Activated naive CD8-positive, alpha-beta T cell treated with anti-CD3 and anti-CD28 coated beads for 36 hours (primary cell): ENCODE data around the gene ABCF1. TPM values are rescaled to one million over a fixed set of nuclear protein-coding genes. Genes with fewer than 3 reads are reported as not detected.
A peak's percentile ranks its signal among the peaks of the same experiment; 100 is the strongest.
"Not testable (repeated sequence)": the region's sequence is repeated elsewhere in the genome, so short reads cannot be mapped to it uniquely, and the experiment has no call there.

Experiments used
- DNase-seq: peaks from one replicate; pipeline ENCODE4 v3.0.0; 2021
- H3K27ac Mint-ChIP-seq: one replicate; pipeline ENCODE4 v1.8.0; 2022; ENCODE audit warnings: mild to moderate bottlenecking, moderate library complexity, mixed read lengths
- H3K27me3 Mint-ChIP-seq: one replicate; pipeline ENCODE4 v1.8.0; 2022; ENCODE audit warnings: mild to moderate bottlenecking, mixed read lengths
- H3K36me3 Mint-ChIP-seq: one replicate; pipeline ENCODE4 v1.8.0; 2021; ENCODE audit warnings: mild to moderate bottlenecking, mixed read lengths
- H3K4me1 Mint-ChIP-seq: one replicate; pipeline ENCODE4 v1.8.0; 2021; ENCODE audit warnings: mixed read lengths
- H3K4me3 Mint-ChIP-seq: one replicate; pipeline ENCODE4 v1.8.0; 2022; ENCODE audit warnings: mild to moderate bottlenecking, moderate library complexity, mixed read lengths
- H3K9me3 Mint-ChIP-seq: one replicate; pipeline ENCODE4 v1.8.0; 2022; ENCODE audit warnings: mixed read lengths
- total RNA-seq, 2 experiments: library from RNA; stranded (reverse); gene quantifications; one replicate each; pipeline ENCODE4 v1.2.3, GENCODE V29; 2021

ABCF1 gene
- 100 to 1,000 TPM; 122 TPM for total RNA-seq

DNA sequence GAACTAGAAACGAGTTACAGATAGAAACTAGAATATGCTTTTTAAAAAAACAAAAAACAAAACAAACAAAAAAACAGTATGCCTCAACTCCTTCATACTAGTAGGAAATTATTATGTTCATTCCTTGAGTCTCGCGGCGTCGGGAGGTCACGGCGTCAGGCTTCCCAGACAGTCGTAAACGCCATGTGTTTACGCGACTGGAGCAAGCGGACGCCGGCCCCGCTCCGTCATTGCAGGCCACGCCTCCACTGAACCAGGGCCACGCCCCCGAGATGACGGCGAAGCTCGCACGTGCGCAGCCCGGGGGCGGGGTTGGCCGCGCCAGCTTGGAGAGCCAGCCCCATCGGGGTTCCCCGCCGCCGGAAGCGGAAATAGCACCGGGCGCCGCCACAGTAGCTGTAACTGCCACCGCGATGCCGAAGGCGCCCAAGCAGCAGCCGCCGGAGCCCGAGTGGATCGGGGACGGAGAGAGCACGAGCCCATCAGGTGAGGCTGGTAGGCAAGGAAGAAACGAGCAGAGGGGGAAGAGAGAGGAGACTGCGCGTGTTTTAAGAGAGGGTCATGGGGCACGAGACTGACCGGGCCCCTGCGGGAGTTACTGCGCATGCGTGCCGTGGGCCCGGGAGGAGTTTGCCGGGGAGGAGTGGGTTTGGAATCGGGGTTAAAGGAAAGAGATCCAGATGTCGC is at the start of gene ABCF1:
TSS of gene ABCF1 (plus strand) at position 368 of the 687 bp plus-strand sequence. CDS start at position 414, 46 bp downstream.
- Mint-ChIP-seq H3K4me1 (peaks cover 59% of the 10 kb centered on the region), H3K4me3 (peak within 1 kb of the TSS; percentile 99), H3K9me3 (no peaks in the 10 kb centered on the region), H3K27ac (peak within 1 kb of the TSS; percentile 99), H3K27me3 (peaks cover 5% of the 10 kb centered on the region), H3K36me3 (peaks cover 21% of the 10 kb centered on the region)
- peak; percentile 100 for DNase-seq

DNA sequence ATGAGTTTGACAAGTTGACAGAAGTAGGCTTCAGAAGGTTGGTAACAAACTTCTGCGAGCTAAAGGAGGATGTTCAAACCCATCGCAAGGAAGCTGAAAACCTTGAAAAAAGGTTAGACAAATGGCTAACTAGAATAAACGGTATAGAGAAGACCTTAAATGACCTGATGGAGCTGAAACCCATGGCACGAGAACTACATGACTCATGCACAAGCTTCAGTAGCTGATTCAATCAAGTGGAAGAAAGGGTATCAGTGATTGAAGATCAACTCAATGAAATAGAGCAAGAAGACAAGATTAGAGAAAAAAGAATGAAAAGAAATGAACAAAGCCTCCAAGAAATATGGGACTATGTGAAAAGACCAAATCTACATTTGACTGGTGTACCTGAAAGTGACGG is 49.3 kb upstream of the ABCF1 start:
- Mint-ChIP-seq H3K27ac (peak overlapping the region; percentile 19), H3K36me3 (peaks cover 71% of the 10 kb centered on the region), H3K4me1 (peaks cover 34% of the 10 kb centered on the region), H3K9me3 (peaks cover 57% of the 10 kb centered on the region)
- not testable (repeated sequence) for H3K4me3 Mint-ChIP-seq, DNase-seq, H3K27me3 Mint-ChIP-seq

DNA sequence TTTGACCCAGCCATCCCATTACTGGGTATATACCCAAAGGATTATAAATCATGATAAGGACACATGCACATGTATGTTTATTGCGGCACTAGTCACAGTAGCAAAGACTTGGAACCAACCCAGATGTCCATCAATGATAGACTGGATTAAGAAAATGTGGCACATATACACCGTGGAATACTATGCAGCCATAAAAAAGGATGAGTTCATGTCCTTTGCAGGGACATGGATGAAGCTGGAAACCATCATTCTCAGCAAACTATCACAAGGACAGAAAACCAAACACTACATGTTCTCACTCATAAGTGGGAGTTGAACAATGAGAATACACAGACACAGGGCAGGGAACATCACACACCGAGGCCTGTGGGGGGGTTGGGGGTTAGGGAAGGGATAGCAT is 44.8 kb upstream of the ABCF1 start:
- not testable (repeated sequence) for H3K4me3 Mint-ChIP-seq, H3K27me3 Mint-ChIP-seq, DNase-seq
- peaks cover 52% of the 10 kb centered on the region for H3K4me1 Mint-ChIP-seq
- H3K27ac Mint-ChIP-seq, result peak overlapping the region; percentile 60
- H3K9me3 Mint-ChIP-seq, result peaks cover 51% of the 10 kb centered on the region
- peaks cover 65% of the 10 kb centered on the region for H3K36me3 Mint-ChIP-seq

DNA sequence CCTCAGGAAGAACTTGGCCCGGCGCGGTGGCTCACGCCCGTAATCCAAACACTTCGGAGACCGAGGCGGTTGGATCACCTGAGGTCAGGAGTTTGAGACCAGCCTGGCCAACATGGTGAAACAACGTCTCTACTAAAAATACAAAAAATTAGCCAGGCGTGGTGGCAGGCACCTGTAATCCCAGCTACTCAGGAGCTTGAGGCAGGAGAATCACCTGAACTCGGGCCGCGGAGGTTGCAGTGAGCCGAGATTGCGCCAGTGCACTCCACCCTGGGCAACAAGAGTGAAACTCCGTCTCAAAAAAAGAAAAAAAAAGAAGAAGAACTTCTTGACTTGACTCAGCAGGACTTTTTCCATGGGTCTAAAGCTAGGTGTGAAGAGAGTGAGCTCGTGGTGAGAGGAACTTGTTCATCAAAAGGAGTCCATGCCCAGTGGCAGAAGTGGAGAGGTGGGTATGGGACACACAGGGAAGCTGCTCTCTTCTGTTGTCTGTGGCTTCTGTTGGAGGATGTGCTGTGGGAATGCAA is 41.8 kb upstream of the ABCF1 start:
- Mint-ChIP-seq H3K4me3 (peak overlapping the region; percentile 15), H3K9me3 (peaks cover 26% of the 10 kb centered on the region), H3K36me3 (peaks cover 44% of the 10 kb centered on the region), H3K27ac (peak overlapping the region; percentile 100), H3K4me1 (peaks cover 56% of the 10 kb centered on the region)
- H3K27me3 Mint-ChIP-seq, result not testable (repeated sequence)
- DNase-seq, result peak; percentile 69

DNA sequence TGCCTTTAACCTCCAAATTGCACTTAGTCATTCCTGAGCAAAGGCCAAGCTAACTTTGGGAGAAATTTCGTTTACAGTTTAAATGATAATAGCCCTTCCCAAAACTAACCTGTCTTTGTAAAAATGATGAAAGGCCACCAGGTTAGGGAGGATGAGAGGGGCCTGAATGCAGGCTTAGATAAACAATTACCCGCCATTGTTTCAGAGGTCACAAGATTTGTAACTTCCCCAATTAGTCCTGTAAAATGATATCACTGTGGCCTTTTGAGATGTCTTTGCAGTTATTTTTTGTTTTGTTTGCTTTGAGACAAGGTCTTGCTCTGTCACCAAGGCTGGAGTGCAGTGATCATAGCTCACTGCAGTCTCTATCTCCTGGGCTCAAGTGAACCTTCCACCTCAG is 41.2 kb upstream of the ABCF1 start:
- Mint-ChIP-seq H3K4me3 (no peak overlapping the region), H3K9me3 (peaks cover 21% of the 10 kb centered on the region), H3K4me1 (peaks cover 53% of the 10 kb centered on the region), H3K27ac (peak overlapping the region; percentile 100), H3K27me3 (no peaks in the 10 kb centered on the region), H3K36me3 (peaks cover 38% of the 10 kb centered on the region)
- DNase-seq, result no peak

DNA sequence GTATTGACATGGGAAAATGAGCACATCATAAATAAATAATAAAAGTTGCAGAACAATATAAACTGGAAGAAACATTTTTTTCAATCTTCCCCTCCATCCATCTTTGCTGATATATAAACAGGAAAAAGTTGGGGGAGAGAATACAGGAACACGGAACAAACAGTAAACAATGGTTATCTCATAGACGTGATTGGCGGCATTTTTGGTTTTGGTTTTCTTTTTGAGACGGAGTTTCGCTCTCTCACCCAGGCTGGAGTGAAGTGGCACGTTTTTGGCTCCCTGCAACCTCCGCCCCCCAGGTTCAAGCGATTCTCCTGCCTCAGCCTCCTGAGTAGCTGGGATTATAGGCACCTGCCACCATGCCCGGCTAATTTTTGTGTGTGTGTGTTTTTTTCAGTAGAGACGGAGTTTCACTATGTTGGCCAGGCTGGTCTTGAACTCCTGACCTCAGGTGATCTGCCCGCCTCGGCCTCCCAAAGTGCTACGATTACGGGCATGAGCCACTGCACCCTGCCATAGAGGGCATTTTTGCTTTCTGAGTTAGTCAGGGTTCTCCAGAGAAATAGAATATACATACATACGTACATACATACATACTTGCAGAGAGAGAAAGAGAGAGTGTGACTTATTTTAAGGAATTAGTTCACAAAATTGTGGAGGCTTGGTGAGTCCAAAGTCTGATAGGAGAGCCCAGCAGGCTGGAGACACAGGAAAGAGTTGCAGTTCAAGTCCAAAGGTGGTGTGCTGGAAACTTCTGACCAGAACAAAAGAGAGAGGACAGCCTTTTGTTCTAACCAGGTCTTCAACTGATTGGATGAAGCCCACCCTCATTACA is 37.6 kb upstream of the ABCF1 start:
- Mint-ChIP-seq H3K27ac (no peak overlapping the region), H3K27me3 (no peaks in the 10 kb centered on the region), H3K36me3 (peaks cover 23% of the 10 kb centered on the region), H3K4me3 (no peak overlapping the region), H3K9me3 (peaks cover 9% of the 10 kb centered on the region), H3K4me1 (peaks cover 40% of the 10 kb centered on the region)
- DNase-seq, result no peak

DNA sequence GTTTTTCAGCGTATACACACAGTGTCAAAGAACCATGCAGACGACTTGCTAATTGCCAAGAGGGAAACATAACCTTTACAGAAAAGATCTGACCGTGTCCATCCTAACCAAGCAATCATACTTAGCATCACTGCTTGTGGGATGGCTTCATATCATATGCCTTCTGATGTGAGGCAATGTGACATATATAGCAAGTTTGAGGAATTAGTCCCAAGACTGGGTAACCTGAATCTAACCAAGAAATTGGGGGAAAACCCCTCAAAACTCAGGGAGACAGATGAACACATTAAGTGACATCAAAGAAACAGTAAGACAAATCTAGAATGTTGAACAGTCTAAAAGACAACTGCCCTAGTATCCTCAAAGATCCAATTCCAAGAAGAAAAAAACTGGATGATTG is 33.3 kb upstream of the ABCF1 start:
- Mint-ChIP-seq H3K27ac (no peak overlapping the region), H3K27me3 (no peaks in the 10 kb centered on the region), H3K36me3 (no peaks in the 10 kb centered on the region), H3K4me3 (no peak overlapping the region), H3K4me1 (peaks cover 21% of the 10 kb centered on the region), H3K9me3 (no peaks in the 10 kb centered on the region)
- DNase-seq, result no peak

DNA sequence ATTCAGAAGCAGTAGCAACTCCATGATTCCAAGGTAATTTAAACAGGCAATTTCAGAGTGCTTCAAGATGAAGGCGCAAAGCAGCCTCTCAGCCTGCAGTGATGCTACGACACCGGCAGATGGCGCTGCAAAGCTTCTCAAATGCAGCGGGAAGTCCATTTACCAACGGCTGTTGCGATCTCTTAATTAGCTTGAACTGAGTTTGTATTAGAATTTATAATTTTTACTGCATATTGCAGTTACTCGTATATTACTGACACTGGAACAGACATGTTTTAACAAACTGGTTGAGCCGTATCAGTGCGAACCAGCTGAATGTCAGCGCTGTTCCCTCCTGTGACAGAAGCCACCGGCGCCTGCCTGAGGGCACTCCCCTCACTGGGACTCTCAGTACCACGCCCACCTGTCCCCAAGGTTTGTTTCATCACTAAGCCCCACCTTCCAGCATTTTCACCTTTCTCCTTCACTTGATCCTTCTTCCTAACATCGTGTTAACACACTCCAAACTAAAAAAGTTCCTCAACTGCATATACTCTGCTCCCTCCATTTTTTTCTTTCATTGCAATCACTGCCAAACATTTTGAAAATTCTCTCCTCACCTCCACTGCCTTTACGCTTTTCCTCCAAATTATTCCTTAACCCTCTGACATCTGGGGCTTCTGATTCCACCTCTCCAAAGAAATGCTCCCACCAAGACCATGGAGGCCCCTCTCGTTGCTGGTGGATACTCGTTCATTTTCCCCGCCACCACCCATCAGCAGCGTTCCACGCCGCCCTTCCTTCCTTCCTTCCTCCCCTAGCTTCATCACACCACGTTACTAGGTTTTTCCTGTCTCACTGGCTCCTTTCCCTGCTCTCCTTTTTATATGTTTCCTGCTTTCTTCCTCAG is 29.5 kb upstream of the ABCF1 start:
- H3K4me3 Mint-ChIP-seq, result peak overlapping the region; percentile 71
- H3K36me3 Mint-ChIP-seq, result peaks cover 9% of the 10 kb centered on the region
- peak overlapping the region; percentile 62 for H3K27ac Mint-ChIP-seq
- no peaks in the 10 kb centered on the region for H3K27me3 Mint-ChIP-seq
- H3K4me1 Mint-ChIP-seq, result peaks cover 36% of the 10 kb centered on the region
- no peaks in the 10 kb centered on the region for H3K9me3 Mint-ChIP-seq
- peak; percentile 74 for DNase-seq

DNA sequence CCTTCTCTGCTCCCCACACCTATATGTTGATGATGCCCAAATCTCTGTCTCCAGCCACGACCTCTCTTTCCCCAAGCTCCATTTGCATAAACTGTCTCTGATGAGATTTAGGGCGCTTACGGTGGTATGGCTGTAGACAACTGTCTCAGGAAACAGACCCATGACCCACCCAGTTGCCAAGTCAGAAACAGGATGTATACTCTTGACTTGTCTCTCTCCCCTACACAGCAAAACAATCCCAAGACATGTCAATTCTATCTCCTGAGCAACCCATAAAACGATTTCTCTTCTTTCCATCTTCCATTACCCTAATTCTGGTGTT is 28.9 kb upstream of the ABCF1 start:
- DNase-seq, result no peak

DNA sequence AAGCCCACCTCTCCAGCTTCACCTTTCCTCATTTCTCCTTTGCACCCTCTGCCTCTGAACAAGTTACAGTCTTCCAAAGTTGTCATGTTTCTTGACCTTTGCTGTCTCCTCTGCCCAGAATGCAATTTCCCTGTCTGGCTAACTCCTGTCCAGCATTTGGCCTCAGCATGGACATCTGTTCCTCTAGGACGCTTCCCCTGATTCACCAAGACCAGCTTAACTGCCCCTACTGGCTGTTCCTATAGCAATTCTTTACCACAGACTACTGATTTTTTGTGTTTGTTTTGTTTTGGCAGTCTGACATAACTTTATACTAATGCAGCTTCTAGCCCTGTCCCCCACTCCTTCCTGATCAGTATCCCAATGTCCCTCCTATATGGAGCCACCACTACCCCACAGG is 28.3 kb upstream of the ABCF1 start:
- H3K4me1 Mint-ChIP-seq, result peaks cover 33% of the 10 kb centered on the region
- peaks cover 10% of the 10 kb centered on the region for H3K36me3 Mint-ChIP-seq
- DNase-seq, result no peak
- no peak overlapping the region for H3K4me3 Mint-ChIP-seq
- no peaks in the 10 kb centered on the region for H3K9me3 Mint-ChIP-seq
- peak overlapping the region; percentile 62 for H3K27ac Mint-ChIP-seq
- no peaks in the 10 kb centered on the region for H3K27me3 Mint-ChIP-seq

More for the DNA sequence above, 28.9 kb upstream of the ABCF1 start:
- Mint-ChIP-seq H3K4me3 (peak overlapping the region; percentile 71), H3K27me3 (no peaks in the 10 kb centered on the region), H3K9me3 (no peaks in the 10 kb centered on the region), H3K36me3 (peaks cover 10% of the 10 kb centered on the region), H3K27ac (peak overlapping the region; percentile 62), H3K4me1 (peaks cover 36% of the 10 kb centered on the region)

DNA sequence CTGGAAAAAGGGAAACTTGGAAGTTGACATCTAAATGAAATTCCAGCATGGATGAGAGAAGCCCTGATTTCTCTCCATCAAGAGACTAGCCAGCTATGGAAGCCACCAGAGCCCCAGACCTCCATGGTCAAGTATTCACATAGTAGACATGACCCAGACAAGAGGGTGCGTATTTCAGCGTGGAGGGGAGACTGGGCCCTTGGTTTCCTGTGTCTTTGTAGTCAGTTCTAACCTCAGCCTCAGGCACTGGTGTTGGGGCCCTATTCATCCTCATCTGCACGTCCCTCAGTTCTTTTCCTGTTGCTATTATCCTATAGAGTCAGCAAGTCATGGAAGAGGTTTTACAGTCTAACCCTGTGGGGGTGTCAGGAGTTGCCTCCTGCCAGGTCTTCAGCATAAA is 27.4 kb upstream of the ABCF1 start:
- Mint-ChIP-seq H3K27me3 (no peaks in the 10 kb centered on the region), H3K4me3 (peak overlapping the region; percentile 27), H3K9me3 (no peaks in the 10 kb centered on the region), H3K4me1 (peaks cover 30% of the 10 kb centered on the region), H3K36me3 (peaks cover 12% of the 10 kb centered on the region), H3K27ac (peak overlapping the region; percentile 43)
- no peak for DNase-seq

DNA sequence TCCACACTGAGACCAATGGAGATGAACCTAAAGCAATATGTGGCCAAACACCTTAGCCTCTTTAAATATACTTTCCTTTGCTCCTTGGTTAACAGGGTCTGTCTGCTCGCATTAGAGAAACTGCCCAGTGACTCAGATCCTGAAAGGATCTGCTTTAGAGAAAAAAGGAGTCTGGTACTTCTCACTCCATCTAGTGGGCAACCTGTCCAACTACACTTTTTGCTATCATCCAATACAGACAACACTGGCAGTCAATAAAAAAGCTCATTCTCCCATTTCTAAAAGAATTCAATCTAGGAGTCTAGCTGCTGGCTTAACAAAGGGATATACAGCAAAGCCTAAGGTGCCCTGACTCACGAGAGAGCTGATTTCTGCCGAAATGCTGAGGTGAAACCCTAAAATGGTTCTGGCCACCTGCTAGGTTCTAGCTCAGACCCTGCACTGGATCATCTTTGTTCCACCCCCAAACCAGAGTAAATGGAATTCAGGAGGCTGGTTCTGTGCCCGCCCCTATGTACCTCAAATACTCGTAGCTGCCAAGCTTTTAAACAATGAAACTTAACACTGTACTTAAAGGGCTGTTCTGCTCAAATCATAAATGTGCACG is 26.5 kb upstream of the ABCF1 start:
- Mint-ChIP-seq H3K27ac (peak overlapping the region; percentile 43), H3K4me3 (no peak overlapping the region), H3K9me3 (no peaks in the 10 kb centered on the region), H3K27me3 (no peaks in the 10 kb centered on the region), H3K36me3 (peaks cover 18% of the 10 kb centered on the region), H3K4me1 (peaks cover 30% of the 10 kb centered on the region)
- DNase-seq, result no peak

DNA sequence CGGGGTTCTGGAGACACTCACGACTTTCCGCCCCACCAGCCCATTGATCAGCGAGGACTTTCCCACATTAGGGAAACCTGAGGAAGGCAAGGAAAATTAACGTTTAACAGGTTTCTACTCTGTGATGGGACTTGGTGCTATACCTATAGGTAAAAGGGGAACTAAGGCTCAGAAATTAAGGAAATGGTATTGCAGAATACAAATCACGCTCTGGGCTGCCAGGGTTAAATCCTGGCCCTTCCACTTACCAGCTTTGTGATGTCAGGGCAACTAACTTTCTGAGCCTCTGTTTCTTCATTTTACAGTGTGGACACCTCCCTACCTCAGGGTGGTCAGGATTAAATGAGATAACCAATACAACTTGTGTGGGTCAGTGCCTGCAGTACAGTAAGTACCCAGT is 23.8 kb upstream of the ABCF1 start:
- peaks cover 36% of the 10 kb centered on the region for H3K36me3 Mint-ChIP-seq
- no peak overlapping the region for H3K27ac Mint-ChIP-seq
- H3K27me3 Mint-ChIP-seq, result no peaks in the 10 kb centered on the region
- H3K9me3 Mint-ChIP-seq, result no peaks in the 10 kb centered on the region
- H3K4me3 Mint-ChIP-seq, result no peak overlapping the region
- H3K4me1 Mint-ChIP-seq, result peaks cover 23% of the 10 kb centered on the region
- DNase-seq, result no peak

DNA sequence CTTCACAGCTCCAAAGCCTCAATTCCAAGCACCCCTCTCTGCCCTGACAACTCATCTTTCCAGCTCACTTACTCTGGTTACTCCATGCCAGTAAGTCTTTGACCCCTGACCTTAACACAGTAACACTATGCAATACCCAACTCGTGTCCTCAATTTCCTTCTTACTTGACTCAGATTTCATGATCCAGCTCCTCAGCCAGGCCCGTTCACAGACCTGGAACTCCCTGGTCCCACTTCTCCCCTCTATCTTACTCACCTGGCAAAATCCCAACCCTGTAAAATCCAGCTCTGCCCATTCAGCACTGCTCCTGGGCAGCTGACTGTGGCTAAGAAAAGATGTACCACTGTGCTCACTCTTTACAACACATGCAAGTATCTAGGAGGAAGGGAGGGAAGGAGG is 22.9 kb upstream of the ABCF1 start:
- H3K4me1 Mint-ChIP-seq, result peaks cover 20% of the 10 kb centered on the region
- H3K27me3 Mint-ChIP-seq, result no peaks in the 10 kb centered on the region
- DNase-seq, result no peak
- no peak overlapping the region for H3K4me3 Mint-ChIP-seq
- no peaks in the 10 kb centered on the region for H3K9me3 Mint-ChIP-seq
- H3K36me3 Mint-ChIP-seq, result peaks cover 42% of the 10 kb centered on the region
- no peak overlapping the region for H3K27ac Mint-ChIP-seq
